NCI-H748 (cell line): ENCODE results near the gene ENTHD1.

ENCODE experiments used
- DNase-seq: peaks from one replicate; lab custom pipeline; 2025; ENCODE audit not compliant: unreplicated experiment; lab: John Stamatoyannopoulos, UW

The ENTHD1 gene

DNA sequence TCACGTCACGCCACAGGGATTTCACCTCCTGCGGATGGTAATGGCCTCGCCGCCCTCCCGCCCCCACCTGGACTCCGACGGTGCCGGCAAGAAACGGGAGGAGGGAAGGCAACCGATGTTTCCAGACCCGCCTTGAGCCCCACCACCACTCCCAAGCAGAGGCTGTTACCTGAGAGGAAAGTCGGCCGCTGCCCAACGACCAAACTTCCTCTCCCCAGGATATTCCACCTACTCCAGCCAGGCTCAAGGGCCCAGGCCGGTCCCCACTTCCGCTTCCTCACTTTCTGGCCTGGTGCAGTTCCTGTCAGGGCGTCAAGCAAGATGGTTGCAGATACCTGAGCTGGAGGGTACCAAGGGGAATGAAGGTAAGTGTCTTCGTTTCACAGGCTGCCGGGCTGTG lies at the start of gene ENTHD1:
TSS of gene ENTHD1 (minus strand) at position 235 of the 400 bp plus-strand sequence. CDS start 6,012 bp downstream, outside the sequence.
- no peak for DNase-seq

DNA sequence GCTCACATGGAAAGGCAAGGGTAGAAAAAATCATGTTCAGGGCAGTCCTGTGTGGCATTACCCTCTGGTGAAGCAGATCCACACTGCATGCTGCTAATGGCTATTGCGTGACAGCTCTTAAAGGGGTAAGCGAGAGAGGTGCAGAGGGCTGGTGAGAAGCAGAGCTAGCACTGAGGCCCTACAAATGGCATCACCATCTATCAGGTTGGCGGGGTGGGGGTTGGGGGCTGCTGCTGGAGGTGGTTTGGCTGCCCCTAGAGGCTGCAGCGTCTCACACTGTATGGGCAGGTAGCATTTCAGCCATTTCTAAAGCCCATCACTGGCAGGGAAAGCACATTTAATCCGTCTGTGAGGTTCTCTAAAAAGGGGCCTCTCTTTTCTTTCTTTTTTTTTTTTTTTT lies 49.8 kb upstream of the ENTHD1 start:
- DNase-seq: peak; percentile 19

GRCh38 chr22:39942439-39943230 lies 49.1 kb upstream of the ENTHD1 start:
- no peak for DNase-seq

- peak; percentile 92 for DNase-seq
These were observed 48.0 kb upstream of the ENTHD1 start for GRCh38 chr22:39941601-39942000.

DNA sequence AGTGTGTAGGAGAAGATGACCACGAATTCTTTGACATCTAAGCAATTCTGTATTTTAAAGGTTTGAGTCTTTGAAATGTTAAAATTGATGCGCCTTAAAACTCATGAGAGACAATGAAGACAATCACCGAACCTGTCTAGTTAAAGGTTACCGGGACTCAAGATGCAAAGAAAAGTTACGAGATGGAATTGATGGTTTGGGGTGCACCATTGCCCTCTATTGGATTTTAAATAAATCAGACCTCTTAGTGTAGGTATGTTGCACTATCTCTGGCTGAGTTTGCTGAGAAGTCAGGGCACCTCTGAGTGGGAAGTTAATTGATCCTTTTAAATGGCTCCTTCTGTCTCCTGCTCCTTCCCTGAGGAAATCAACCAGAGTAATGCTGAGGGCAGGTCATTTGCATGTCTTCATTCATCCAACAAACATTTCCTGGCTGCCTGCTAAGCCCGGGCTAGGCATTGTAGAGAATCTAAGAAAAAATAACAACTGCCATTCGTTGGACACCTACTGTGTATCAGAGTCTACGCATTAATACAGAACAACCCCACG lies 47.3 kb upstream of the ENTHD1 start:
- peak; percentile 14 for DNase-seq

DNA sequence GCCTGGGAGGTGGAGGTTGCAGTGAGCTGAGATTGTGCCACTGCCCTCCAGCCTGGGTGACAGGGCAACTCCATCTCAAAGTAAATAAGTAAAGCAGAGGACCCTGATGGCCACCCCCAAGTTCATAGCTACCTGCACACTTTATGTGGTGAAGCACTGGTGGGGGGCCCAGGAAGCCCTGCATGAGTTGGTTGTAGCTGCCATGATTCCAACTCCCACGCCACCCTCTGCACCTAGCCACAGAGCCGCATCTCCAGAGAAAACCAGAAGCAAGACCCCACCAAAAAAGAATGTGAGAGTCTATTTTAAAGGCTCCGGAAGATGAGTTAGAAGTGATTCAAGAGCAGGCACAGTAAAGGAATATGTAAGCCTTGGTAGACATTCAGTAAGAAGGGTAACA lies 46.3 kb upstream of the ENTHD1 start:
- no peak for DNase-seq

GRCh38 chr22:39938509-39939111 lies 45.0 kb upstream of the ENTHD1 start:
- no peak for DNase-seq

DNA sequence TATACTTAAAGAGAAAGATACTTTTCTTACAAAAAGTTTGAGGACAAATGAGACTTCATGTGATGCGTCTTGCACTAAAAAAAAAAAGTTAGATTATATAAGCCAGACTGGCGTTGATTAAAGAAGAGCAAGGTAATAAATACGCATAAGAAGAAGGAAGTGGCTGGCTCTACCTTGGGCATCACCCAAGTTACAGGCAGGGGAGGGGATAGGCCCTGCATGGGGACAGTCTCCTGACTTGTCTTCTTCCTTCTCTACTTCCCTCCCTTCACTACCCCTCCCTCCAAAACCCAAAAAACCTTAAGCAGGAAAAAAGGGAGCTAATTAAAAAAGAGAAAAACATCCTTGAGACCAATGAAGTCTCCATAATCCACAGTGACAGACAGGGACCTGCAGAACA lies 44.3 kb upstream of the ENTHD1 start:
- no peak for DNase-seq

- no peak for DNase-seq
These were observed 43.1 kb upstream of the ENTHD1 start for GRCh38 chr22:39936523-39937145.

GRCh38 chr22:39935612-39936011 lies 42.1 kb upstream of the ENTHD1 start:
- DNase-seq: no peak

DNA sequence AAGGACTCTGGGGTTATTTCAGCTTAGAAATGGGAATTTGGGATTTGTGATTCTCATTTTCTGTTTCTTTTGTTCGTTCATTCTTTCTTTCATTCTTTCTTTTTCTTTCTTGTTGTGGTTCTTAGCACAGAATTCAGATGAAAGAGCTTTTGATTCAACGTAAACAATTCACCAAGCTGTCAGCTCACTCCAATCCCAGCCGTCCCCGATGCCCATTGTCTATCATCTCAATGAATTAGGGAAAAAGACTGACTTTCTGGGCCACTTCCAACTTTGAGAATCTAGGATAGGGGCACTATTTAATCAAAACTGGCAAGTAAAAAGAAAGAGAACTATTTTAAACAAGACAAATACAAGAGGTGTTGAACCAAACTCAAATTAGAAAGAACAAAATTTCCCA lies 41.6 kb upstream of the ENTHD1 start:
- DNase-seq: no peak

- DNase-seq: no peak
These were observed 40.2 kb upstream of the ENTHD1 start for GRCh38 chr22:39933741-39934140.

GRCh38 chr22:39932918-39933649 lies 39.5 kb upstream of the ENTHD1 start:
- peak; percentile 47 for DNase-seq

- DNase-seq: no peak
These were observed 38.6 kb upstream of the ENTHD1 start for GRCh38 chr22:39932166-39932565.

- DNase-seq: no peak
These were observed 37.7 kb upstream of the ENTHD1 start for GRCh38 chr22:39931251-39931650.

DNA sequence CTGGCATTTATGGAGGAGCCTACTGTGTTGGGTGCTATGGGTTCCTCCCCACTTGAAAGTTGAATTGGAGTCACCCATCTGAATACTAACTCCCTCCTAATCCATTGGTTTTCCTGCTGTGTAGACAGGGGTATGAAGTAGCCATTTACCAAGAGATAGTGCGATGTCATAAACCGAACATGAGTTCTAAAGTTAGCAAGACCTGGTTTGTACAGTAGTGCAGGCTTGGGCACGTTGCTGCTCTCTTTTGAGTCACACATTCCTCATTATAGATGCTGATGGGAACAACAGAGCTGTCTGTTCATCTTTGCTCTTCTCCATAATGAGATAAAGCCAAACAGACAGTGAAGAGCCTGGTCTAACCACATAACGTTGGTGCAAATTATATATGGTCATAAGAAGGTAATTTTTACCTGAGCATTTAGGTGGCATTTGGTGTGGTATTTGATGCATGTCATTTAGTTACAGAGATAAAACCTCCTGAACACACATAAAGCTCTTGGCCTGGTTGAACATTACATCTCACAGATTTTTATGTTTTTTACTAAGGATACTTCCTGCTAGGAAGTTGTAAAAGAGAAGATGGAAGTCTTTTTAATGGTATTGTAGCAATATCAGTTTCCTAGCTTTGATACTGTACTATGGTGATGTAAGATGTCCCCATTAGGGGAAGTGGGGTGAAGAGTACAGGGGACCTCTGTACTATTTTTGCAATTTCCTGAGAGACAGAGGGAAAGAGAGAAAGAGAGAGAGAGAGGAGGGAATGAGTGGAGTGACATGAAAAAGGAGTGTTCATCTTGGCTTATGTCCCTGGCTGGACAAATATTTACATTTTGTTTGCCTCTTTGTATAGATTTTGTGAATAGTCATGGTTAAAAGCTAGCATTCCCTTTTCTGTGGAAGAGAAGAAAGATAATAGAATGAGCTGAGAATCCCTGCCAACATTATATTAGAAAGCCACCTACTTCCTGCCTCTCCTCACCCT lies 35.3 kb upstream of the ENTHD1 start:
- DNase-seq: no peak

DNA sequence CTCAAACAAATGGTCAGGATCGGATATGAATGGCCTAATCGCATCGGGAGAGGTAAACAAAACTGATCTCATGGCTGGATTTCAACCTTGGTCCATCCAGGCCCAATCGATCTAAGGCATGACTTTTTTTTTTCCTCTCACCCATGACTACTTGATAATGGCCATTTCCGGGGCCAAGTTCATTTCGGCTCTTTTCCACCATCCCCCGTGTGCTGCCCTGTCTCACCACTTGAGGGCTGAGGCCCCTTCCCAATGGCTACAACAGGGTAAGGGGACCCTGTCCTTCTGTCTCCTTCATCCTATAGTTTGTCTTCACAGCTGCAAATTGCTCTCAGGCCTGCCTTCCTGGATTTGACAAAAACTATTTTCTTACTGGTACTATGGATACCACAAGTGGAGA lies 34.0 kb upstream of the ENTHD1 start:
- DNase-seq: no peak

DNA sequence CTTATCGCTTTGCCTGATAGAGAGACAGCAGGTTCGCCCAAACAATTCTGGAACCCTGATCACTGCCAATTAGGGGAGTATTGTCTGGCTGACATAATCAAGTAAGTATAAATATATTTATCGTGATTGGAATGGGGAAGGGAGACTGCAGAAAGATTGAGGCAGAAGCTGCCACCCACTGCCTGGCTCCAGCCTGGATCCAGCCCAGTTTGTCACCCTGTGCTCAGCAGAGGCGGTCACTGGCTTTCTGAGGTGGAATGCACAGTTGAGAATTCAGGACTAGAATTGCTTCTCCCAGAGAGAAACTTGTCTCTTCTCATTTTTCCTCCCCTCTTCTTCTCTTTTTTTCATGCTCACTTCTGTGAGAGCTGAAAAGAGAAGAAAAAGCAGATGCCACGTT lies 33.2 kb upstream of the ENTHD1 start:
- DNase-seq: no peak

- no peak for DNase-seq
These were observed 32.5 kb upstream of the ENTHD1 start for GRCh38 chr22:39925909-39926679.
